Stimulated activated CD8-positive, alpha-beta memory T cell treated with anti-CD3 and anti-CD28 coated beads, Interleukin-15, amount 100 ng/mL, for 4 hours (primary cell): ENCODE results near the gene FAM107B.

Experiments
- DNase-seq, 2 donors: peaks; one replicate each; pipeline ENCODE4 v3.0.0-alpha.2; 2020; ENCODE audit warnings: low read depth in 2 of 2

Gene FAM107B

GRCh38 chr10:14535457-14536130 lies 239.1 kb downstream of the FAM107B start:
- DNase-seq = no peak

DNA sequence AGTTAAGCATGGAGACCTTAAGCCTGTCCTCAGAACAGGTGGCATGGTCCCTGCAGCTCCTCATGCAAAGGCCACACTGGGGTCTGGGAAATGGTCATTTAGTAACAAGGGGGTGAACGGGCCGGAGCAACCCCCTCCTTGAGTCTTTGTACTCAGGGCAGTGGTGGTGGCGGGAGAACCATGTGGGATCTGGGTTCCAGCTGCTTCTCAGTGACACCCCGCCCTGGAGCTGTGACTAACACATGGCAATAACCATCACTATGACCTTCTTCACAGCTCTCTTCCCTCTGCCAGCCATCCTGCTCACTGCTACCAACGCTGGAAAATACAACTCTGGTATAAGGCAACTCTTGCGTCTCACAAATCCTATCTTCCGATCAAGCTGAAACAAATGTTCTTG lies 240.5 kb downstream of the FAM107B start:
- no peak for DNase-seq

GRCh38 chr10:14533295-14533694 lies 241.4 kb downstream of the FAM107B start:
- DNase-seq = no peak

DNA sequence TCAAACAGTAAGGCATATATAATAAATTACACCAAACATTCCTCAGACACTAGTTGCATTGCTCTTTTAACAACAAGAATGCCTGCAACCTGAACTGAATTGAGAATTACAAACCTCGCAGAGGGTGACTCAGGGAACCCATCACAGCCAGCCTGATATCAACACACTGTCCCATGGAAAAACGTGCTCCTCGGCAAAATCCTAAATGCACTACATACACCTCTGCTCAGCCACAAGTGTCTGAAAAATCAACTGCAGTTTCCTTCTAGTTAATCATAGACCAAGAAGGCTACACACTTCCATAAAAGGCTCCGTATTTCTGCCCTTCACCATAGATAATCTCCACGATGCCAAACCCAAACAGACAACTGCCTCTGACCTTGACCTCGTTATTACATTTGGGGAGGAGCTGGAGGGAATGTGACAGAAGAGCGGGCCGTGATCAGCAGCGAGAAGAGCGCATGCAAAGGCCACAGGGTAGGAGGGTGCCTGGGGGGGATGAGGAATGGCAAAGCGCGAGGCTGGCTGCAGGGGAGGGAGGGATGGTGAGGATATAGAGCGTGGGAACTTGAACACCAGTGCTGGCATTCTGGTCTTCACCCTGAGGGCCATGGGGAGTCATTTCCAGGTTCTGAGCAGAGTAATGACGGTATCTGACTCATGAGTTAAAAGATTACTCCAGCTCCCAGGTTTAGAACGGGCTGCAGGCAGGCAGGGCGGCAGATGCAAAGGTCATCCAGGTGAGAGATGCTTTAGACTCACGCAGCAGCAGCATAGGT lies 242.0 kb downstream of the FAM107B start:
- DNase-seq = no peak

DNA sequence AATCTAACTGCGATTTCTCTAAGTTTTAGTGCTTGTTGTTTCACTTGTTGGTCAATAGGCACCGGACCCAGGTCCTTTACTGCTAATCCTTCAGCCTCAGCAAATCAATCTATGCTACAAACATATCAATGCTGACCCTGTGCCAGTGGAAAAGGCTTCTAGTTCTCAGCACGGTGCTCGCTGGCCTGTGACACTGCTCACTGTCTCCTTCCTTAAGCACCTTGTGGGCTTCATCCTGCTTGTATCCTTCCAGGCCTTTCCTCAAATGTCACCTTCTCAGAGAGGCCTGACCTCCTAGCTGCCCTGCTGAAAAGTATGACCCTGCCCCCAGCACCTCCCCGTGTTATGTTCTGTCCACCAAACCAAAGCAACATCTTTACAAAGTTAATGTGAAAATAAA lies 242.7 kb downstream of the FAM107B start:
- DNase-seq = no peak

- no peak for DNase-seq
These were observed 244.2 kb downstream of the FAM107B start for GRCh38 chr10:14530465-14530864.

DNA sequence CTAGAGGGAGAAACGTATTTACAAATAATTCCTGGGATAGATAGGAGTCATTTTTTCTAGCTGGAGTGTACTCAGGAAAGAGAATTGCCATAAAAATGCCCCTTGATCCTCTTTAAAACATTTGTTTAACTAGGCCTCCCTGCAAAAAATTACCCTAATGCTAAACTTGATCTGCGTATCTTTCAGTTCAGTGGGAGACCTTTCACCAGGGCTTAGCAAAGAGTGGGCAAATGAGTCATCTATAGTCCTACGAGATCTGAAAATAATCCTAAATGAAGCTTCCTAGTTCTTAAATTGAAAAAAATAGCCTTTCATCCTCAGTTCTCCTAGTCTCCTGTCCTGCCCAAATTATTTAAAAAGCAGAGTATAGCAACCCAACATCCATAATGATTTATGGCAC lies 245.3 kb downstream of the FAM107B start:
- DNase-seq = no peak

DNA sequence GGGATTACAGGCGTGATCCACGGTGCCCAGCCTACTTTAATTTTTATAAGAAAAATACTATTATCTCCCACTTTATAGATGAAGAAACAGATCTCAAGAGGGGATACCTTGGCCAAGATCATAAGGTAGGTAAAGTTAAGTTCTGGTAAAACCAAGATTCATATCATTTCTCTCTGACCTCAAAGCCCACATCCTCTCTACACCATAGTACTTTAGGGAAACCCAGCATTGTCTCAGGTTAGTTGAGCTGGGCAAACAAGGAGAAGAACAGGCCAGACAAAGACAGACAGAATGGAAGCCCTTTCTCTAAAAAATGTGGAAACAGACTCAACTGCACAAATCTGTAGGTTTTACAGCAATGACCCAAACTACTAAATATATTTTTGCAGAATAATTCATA lies 246.2 kb downstream of the FAM107B start:
- no peak for DNase-seq

- no peak for DNase-seq
These were observed 246.8 kb downstream of the FAM107B start for GRCh38 chr10:14527915-14528314.

DNA sequence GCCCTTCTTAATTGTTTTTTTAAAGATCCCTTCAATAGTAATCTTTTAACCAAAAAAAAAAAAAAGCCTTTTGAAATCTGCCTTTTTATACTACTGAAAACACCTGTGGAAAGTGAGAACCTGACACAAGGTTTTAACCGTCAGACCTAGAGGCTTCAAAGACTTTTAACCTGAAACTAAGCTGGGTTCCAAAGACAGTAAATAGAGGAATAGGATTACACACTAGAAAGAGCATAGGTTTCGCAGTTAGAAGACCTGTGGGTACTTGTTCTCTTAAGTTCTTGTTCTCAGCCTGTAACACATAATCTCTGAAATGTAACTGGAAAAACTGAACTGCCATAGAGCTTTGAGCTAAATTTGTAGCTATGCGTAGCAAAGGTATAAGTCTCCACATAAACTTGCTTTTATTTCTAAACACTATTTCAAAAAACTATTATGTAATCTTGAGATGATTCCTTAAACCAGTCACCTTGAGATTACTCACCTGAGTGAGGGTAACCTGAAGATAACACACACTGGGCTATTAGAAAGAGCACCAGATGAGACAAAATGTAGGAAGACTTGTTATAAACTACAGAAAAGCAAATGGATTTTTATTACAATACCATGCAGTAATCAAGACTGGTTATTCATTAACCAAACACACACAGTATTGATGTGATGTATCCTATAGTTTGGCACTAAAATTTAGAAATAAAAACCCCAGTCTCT lies 247.4 kb downstream of the FAM107B start:
- DNase-seq = no peak

DNA sequence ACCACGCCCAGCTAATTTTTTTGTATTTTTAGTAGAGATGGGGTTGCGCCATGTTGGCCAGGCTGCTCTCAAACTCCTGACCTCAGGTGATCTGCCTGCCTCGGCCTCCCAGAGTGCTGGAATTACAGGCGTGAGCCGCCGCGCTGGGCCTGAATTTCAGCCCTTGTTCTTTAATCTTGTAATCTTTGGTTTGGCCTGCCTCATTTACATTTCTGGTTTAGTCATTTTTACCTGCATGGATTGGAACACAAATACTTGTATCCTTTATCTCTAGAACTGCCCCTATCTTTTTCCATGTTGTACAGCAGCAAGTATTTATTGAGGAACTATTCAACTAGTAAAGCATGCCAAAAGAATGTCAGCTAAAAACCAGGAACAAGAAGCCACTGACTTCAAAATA lies 248.4 kb downstream of the FAM107B start:
- no peak for DNase-seq

DNA sequence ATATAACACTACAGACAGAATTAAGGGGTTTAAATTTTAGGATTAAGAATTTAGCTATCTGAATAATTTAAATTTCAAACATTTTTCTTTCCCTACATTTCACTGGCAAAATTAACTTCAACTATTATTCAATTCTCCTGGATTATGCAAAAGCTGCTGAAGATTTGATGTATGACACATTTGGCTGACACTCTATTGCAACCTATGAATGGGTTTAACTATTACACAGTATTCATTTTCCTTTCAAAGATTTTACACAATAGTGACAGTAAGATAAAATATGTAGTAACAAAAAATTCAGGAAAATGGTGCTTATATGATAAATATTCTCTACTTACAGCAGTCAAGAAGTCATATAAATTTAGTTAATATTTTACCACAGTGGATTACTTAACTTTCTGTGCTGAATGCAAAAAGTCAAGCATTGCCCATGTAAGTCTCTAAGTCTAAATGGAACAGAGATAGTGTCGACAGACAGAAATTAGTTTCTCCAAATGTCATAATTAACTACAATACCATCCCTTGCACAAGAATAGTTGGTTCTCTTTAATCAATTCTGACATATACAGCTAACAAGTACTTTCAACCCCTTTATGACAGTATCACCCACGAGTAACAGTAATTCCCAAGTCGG lies 249.9 kb downstream of the FAM107B start:
- no peak for DNase-seq

DNA sequence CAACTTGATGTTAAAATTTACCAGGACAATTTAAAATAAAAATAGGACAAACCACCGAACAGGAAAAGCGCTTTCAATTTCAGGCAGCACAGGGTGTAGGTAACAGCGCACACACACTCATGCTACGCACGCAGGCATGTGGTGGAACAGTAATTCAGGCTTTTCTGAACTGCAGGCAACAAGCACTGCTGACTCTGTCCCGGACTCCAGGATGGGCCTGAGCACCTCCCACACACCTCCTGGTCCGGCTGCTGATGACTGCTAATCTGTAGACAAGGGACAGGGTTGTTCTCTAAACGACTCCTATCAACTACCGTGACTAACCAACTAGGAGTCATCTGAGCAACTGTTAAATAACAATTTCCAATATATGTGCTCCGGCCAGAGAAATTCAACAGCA lies 251.4 kb downstream of the FAM107B start:
- DNase-seq = no peak

DNA sequence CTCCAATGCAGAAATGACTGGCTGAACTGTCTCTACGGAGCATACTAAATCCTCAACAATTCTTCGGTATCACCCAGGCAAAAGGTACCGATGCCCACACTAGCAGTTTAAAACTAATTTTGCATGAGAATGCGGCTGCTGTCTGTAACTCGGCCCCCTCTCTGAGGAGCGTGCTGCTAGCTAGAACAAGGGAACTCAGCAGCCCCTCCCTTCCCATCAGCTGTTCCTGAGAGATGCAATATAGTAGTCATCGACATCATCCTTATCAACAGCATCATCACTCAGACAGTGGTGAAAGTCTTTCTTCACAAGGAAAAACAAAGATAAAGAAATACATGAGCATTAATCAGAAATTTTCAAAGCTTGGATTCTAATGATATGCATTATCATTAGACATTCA lies 254.9 kb downstream of the FAM107B start:
- DNase-seq = no peak

- DNase-seq = no peak
These were observed 256.5 kb downstream of the FAM107B start for GRCh38 chr10:14518149-14518548.

GRCh38 chr10:14513123-14513522 lies 261.6 kb downstream of the FAM107B start:
- no peak for DNase-seq

DNA sequence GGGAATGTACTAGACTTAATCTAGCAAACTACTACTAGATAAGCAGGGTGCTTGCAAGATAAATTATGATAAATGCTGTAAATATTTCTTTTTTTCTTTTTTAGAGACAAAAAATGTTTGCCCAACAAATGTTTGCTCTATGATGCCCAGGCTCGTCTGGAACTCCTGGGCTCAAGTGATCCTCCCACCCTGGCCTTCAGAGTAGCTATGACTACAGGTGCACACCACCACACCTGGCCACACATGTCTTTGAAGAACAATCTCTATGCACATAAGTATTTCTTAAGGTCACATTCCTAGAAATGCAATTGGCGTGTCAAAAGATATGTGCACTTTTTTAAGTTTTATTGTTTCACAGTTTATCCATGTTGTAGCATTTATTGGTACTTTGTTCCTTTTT lies 264.4 kb downstream of the FAM107B start:
- DNase-seq = no peak

GRCh38 chr10:14508725-14509124 lies 266.0 kb downstream of the FAM107B start:
- DNase-seq = no peak

DNA sequence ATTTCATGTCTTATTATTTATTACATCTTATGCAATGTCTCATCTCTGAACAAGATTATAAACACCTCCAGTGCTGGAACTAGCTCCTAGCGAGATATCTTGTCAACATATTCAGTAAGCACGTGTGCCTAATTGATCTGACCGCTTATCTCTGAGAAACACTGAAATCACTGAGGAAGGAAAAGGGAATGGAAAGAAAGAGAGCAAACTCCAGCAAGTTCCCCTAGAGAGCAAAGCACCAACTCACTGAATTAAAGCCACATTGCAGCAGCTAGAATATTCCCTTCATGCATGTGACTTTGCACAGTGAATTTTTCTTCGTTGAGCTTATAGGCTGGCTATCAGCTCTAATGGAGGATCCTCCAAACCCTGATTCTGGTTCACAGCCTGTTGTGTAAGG lies 266.9 kb downstream of the FAM107B start:
- no peak for DNase-seq

GRCh38 chr10:14507176-14507575 lies 267.5 kb downstream of the FAM107B start:
- no peak for DNase-seq

- no peak for DNase-seq
These were observed 272.3 kb downstream of the FAM107B start for GRCh38 chr10:14502431-14502830.

DNA sequence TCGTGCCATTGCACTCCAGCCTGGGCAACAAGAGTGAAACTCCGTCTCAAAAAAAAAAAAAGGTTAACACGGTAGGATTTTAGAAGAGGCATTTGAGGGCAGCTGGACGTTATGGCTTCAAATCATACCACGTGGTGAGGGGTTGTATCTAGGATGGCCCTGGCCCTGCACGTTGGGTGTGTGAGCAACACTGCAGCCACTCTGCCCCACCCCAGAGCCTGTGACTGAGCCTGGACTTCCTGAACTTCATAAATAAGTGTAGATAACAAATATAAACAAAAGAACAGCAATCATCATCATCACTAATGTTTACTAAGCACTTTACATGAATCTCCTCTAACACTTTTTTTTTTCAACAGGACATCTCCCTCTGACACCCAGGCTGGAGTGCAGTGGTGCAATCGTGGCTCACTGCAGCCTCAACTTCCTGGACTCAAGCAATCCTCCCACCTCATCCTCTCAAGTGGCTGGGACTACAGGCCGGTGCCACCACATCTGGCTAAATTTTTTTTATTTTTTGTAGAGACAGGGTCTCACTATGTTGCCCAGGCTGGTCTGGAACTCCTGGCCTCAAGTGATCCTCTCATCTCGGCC lies 274.4 kb downstream of the FAM107B start:
- no peak for DNase-seq
